8988T (cell line): ENCODE results near the gene GRK2.

Experiments
- DNase-seq: peaks from one replicate; pipeline ENCODE4 v3.0.0; 2011

GRK2 gene

GRCh38 chr11:67283481-67283963 lies 17.2 kb downstream of the GRK2 start:
- DNase-seq: no peak

- DNase-seq: no peak
Measured at GRCh38 chr11:67284811-67285540, 18.7 kb downstream of the GRK2 start.

- DNase-seq: no peak
Measured at GRCh38 chr11:67285541-67286498, 19.5 kb downstream of the GRK2 start.

- DNase-seq: no peak
Measured at GRCh38 chr11:67286621-67287333, 20.5 kb downstream of the GRK2 start.

- no peak for DNase-seq
Measured at GRCh38 chr11:67287355-67288197, 21.3 kb downstream of the GRK2 start.

GRCh38 chr11:67288198-67288451 lies 21.9 kb downstream of the GRK2 start:
- no peak for DNase-seq

GRCh38 chr11:67288452-67289225 lies 22.4 kb downstream of the GRK2 start:
- peak; percentile 98 for DNase-seq

- DNase-seq: no peak
Measured at GRCh38 chr11:67289226-67289650, 23.0 kb downstream of the GRK2 start, which contains the start of gene ANKRD13D. ANKRD13D (plus strand) TSS chr11:67289303; CDS start chr11:67289461, 158 bp downstream.

- no peak for DNase-seq
Measured at GRCh38 chr11:67289651-67290479, 23.6 kb downstream of the GRK2 start.

- no peak for DNase-seq
Measured at GRCh38 chr11:67290801-67291200, 24.5 kb downstream of the GRK2 start.

- no peak for DNase-seq
Measured at GRCh38 chr11:67291481-67292381, 25.5 kb downstream of the GRK2 start.

- DNase-seq: no peak
Measured at GRCh38 chr11:67292671-67293070, 26.4 kb downstream of the GRK2 start.

GRCh38 chr11:67293090-67293489 lies 26.8 kb downstream of the GRK2 start:
- no peak for DNase-seq

GRCh38 chr11:67295846-67296245 lies 29.6 kb downstream of the GRK2 start:
- no peak for DNase-seq

- DNase-seq: no peak
Measured at GRCh38 chr11:67298786-67299185, 32.5 kb downstream of the GRK2 start.

GRCh38 chr11:67299471-67300191 lies 33.4 kb downstream of the GRK2 start:
- DNase-seq: no peak

GRCh38 chr11:67300256-67300755 lies 34.0 kb downstream of the GRK2 start:
- DNase-seq: no peak

- DNase-seq: no peak
Measured at GRCh38 chr11:67300756-67301312, 34.6 kb downstream of the GRK2 start.
